ENCODE measurements around the gene STEAP1B. TPM values are rescaled to one million over a fixed set of nuclear protein-coding genes. Genes with fewer than 3 reads are reported as not detected.
A peak's percentile ranks its signal among the peaks of the same experiment; 100 is the strongest.
"Not testable (repeated sequence)": the region's sequence is repeated elsewhere in the genome, so short reads cannot be mapped to it uniquely, and the experiment has no call there.

The STEAP1B gene
- total RNA-seq, 1 donor from 2014 or later, result 2.5 TPM

GRCh38 chr7:22457471-22457870, 42.5 kb downstream of the STEAP1B start:
- TF ChIP-seq CTCF (IDR thresholded peaks at IDR 0.05), result no peak
- Histone ChIP-seq H3K9me3 (no peaks in the 10 kb centered on the region), H3K27ac (no peak overlapping the region), H3K4me1 (peaks cover 6% of the 10 kb centered on the region), H3K36me3 (no peaks in the 10 kb centered on the region), H3K27me3 (peaks cover 4% of the 10 kb centered on the region), H3K4me3 (no peak overlapping the region)
- ATAC-seq, result no peak
- intact Hi-C loops (cut with DNase I), result no loop called here
- DNase-seq, result no peak

GRCh38 chr7:22454446-22454845, 45.5 kb downstream of the STEAP1B start:
- DNase-seq (no peak), ATAC-seq (no peak)
- Histone ChIP-seq H3K27me3 (peaks cover 4% of the 10 kb centered on the region), H3K4me1 (peaks cover 13% of the 10 kb centered on the region), H3K27ac (no peak overlapping the region), H3K9me3 (no peaks in the 10 kb centered on the region), H3K36me3 (no peaks in the 10 kb centered on the region), H3K4me3 (no peak overlapping the region)
- no peak for TF ChIP-seq CTCF (IDR thresholded peaks at IDR 0.05)
- intact Hi-C loops (cut with DNase I), result no loop called here

GRCh38 chr7:22452960-22453558, 46.9 kb downstream of the STEAP1B start:
- no peak for ATAC-seq
- intact Hi-C loops (cut with DNase I), result no loop called here
- no peak for TF ChIP-seq CTCF (IDR thresholded peaks at IDR 0.05)
- Histone ChIP-seq H3K9me3 (no peaks in the 10 kb centered on the region), H3K36me3 (no peaks in the 10 kb centered on the region), H3K27me3 (peaks cover 4% of the 10 kb centered on the region), H3K27ac (no peak overlapping the region), H3K4me1 (peaks cover 13% of the 10 kb centered on the region), H3K4me3 (no peak overlapping the region)
- DNase-seq, result no peak

- ATAC-seq (peak; percentile 85), DNase-seq (peak; percentile 74)
- peak overlapping the region; percentile 20 for H3K4me3 ChIP-seq
- H3K4me1 ChIP-seq, result peaks cover 13% of the 10 kb centered on the region
- peaks cover 4% of the 10 kb centered on the region for H3K27me3 ChIP-seq
- no peaks in the 10 kb centered on the region for H3K36me3 ChIP-seq
- TF ChIP-seq CTCF (IDR thresholded peaks at IDR 0.05), result peak; percentile 69
- H3K27ac ChIP-seq, result no peak overlapping the region
- no peaks in the 10 kb centered on the region for H3K9me3 ChIP-seq
- intact Hi-C loops (cut with DNase I), result no loop called here
Observed at GRCh38 chr7:22452142-22452959, 47.6 kb downstream of the STEAP1B start.

GRCh38 chr7:22450013-22450412, 50.0 kb downstream of the STEAP1B start:
- H3K9me3 ChIP-seq; intact Hi-C loops (cut with DNase I); DNase-seq; H3K27ac ChIP-seq; H3K36me3 ChIP-seq; H3K4me3 ChIP-seq; H3K27me3 ChIP-seq: not testable (repeated sequence)
- peaks cover 26% of the 10 kb centered on the region for H3K4me1 ChIP-seq
- peak; percentile 45 for ATAC-seq

- no peak overlapping the region for H3K27ac ChIP-seq
- peaks cover 1% of the 10 kb centered on the region for H3K27me3 ChIP-seq
- no peaks in the 10 kb centered on the region for H3K9me3 ChIP-seq
- intact Hi-C loops (cut with DNase I), result no loop called here
- H3K4me1 ChIP-seq, result peaks cover 34% of the 10 kb centered on the region
- no peak for ATAC-seq
- TF ChIP-seq CTCF (IDR thresholded peaks at IDR 0.05), result no peak
- no peaks in the 10 kb centered on the region for H3K36me3 ChIP-seq
- no peak for DNase-seq
- no peak overlapping the region for H3K4me3 ChIP-seq
Observed at GRCh38 chr7:22447762-22448161, 52.2 kb downstream of the STEAP1B start.
